HEK293T (cell line): ENCODE data around the gene TNFRSF18.

Source experiments
- BHLHE40 ChIP-seq: fragments of 450-650 bp; IDR thresholded peaks from 2 replicates; pipeline ENCODE4 v1.6.1; 2016; ENCODE audit warnings: mild to moderate bottlenecking, moderate library complexity, borderline replicate concordance
- FOXA1 ChIP-seq: fragments of 450-650 bp; IDR thresholded peaks from 2 replicates; pipeline ENCODE4 v1.6.1; 2016; ENCODE audit warnings: mild to moderate bottlenecking
- FOXK2 ChIP-seq: fragments of 450-650 bp; IDR thresholded peaks from 2 replicates; pipeline ENCODE4 v1.6.1; 2016; ENCODE audit warnings: mild to moderate bottlenecking
- FOXM1 ChIP-seq: fragments of 450-650 bp; IDR thresholded peaks from 2 replicates; pipeline ENCODE4 v1.6.1; 2017; ENCODE audit warnings: mild to moderate bottlenecking, borderline replicate concordance
- LEF1 ChIP-seq: fragments of 450-650 bp; IDR thresholded peaks from 2 replicates; pipeline ENCODE4 v1.6.1; 2017; ENCODE audit warnings: mild to moderate bottlenecking, borderline replicate concordance
- NFRKB ChIP-seq: fragments of 450-650 bp; IDR thresholded peaks from 2 replicates; pipeline ENCODE4 v1.6.1; 2016; ENCODE audit warnings: mild to moderate bottlenecking, moderate library complexity
- PKNOX1 ChIP-seq: fragments of 450-650 bp; IDR thresholded peaks from 2 replicates; pipeline ENCODE4 v1.6.1; 2016
- SUZ12 ChIP-seq: fragments of 450-650 bp; IDR thresholded peaks from 2 replicates; pipeline ENCODE4 v1.6.1; 2016; ENCODE audit warnings: mild to moderate bottlenecking
- TARDBP ChIP-seq: fragments of 450-650 bp; IDR thresholded peaks from 2 replicates; pipeline ENCODE4 v1.6.1; 2016
- ZNF384 ChIP-seq: fragments of 450-650 bp; IDR thresholded peaks from 2 replicates; pipeline ENCODE4 v1.6.1; 2016

- TF ChIP-seq FOXK2 (no peak), ZNF384 (no peak), TARDBP (no peak), LEF1 (no peak), SUZ12 (no peak), NFRKB (no peak), BHLHE40 (no peak), FOXA1 (no peak), FOXM1 (no peak), PKNOX1 (no peak)
Measured at GRCh38 chr1:1168451-1169411, 37.7 kb downstream of the TNFRSF18 start.
